GM06990 (cell line): ENCODE data around the gene ZNF512.
A peak's percentile ranks its signal among the peaks of the same experiment; 100 is the strongest.
"Not testable (repeated sequence)": the region's sequence is repeated elsewhere in the genome, so short reads cannot be mapped to it uniquely, and the experiment has no call there.

ENCODE experiments used
- DNase-seq: peaks from one replicate; pipeline ENCODE4 v3.0.0-alpha.2; 2011; ENCODE audit not compliant: insufficient read length; ENCODE audit errors: extremely low read depth
- H3K27me3 ChIP-seq: replicated peaks from 2 replicates; pipeline ENCODE4 v1.6.0; 2011; ENCODE audit warnings: low read length; ENCODE audit not compliant: control insufficient read depth, insufficient read depth
- H3K36me3 ChIP-seq: 2 replicates; pipeline ENCODE4 v1.5.1; 2011; ENCODE audit warnings: low read length; ENCODE audit not compliant: control insufficient read depth, insufficient read depth
- H3K4me3 ChIP-seq: replicated peaks from 2 replicates; pipeline ENCODE4 v1.5.1; 2011; ENCODE audit warnings: low read depth, mild to moderate bottlenecking, control low read depth, low read length
- CTCF ChIP-seq: IDR thresholded peaks from 2 replicates; pipeline ENCODE4 v1.5.1; 2011; ENCODE audit warnings: low read length, control low read depth, mild to moderate bottlenecking, inconsistent platforms; ENCODE audit not compliant: insufficient read depth, poor library complexity, severe bottlenecking

ZNF512 gene

GRCh38 chr2:27627963-27628766, 45.3 kb downstream of the ZNF512 start:
- TF ChIP-seq CTCF: no peak
- DNase-seq: no peak
- Histone ChIP-seq H3K27me3 (no peaks in the 10 kb centered on the region), H3K36me3 (peaks cover 5% of the 10 kb centered on the region), H3K4me3 (peak overlapping the region; percentile 80)

- Histone ChIP-seq H3K27me3 (no peaks in the 10 kb centered on the region), H3K36me3 (peaks cover 3% of the 10 kb centered on the region), H3K4me3 (peak within 1 kb of the TSS; percentile 80)
- TF ChIP-seq CTCF: no peak
- DNase-seq: peak; percentile 90
These were observed 46.2 kb downstream of the ZNF512 start, which contains the start of the genes CCDC121 and GPN1 for GRCh38 chr2:27628767-27629709. TSS of gene CCDC121 (minus strand) at chr2:27629012. CDS start at chr2:27627799, 1,213 bp downstream. TSS of gene GPN1 (plus strand) at chr2:27629050. CDS start at chr2:27629059, 9 bp downstream.

GRCh38 chr2:27630257-27630656, 47.4 kb downstream of the ZNF512 start:
- not testable (repeated sequence) for DNase-seq, H3K4me3 ChIP-seq, H3K27me3 ChIP-seq, H3K36me3 ChIP-seq

- Histone ChIP-seq H3K4me3 (no peak overlapping the region), H3K36me3 (peaks cover 10% of the 10 kb centered on the region), H3K27me3 (no peaks in the 10 kb centered on the region)
- DNase-seq: no peak
- TF ChIP-seq CTCF: no peak
These were observed 51.4 kb downstream of the ZNF512 start for GRCh38 chr2:27634291-27634690.

- no peak for TF ChIP-seq CTCF
- DNase-seq: no peak
- H3K27me3 ChIP-seq: no peaks in the 10 kb centered on the region
- H3K4me3 ChIP-seq: no peak overlapping the region
- peaks cover 9% of the 10 kb centered on the region for H3K36me3 ChIP-seq
These were observed 53.9 kb downstream of the ZNF512 start for GRCh38 chr2:27636766-27637165.
